ENCODE results near the gene CPT1B.
A peak's percentile ranks its signal among the peaks of the same experiment; 100 is the strongest.
"Not testable (repeated sequence)": the region's sequence is repeated elsewhere in the genome, so short reads cannot be mapped to it uniquely, and the experiment has no call there.

Gene CPT1B

DNA sequence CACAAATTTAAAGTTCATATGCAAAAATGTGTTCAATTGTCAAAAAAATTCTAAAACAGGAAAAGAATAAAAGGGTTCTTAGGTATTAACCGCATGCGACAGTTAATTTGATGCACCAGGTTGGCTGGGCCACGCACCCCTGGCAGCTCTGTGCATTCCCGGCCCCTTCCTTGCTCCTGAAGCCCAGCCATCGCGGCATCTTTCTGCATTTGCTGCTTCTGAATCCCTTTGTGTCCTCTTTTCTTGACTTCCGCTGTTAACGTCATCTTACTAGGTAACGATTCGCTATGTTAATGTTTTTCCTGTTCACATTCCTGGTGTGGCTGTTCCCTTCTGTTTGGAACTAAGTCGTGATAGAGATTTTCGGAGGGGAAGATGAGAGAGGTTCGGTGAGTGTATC lies 40.5 kb downstream of the CPT1B start:
- H3K36me3 ChIP-seq (ENCODE audit: control insufficient read depth, insufficient read depth, low read length, severe bottlenecking), result no peaks in the 10 kb centered on the region
- H3K4me1 ChIP-seq (ENCODE audit: control insufficient read depth, insufficient read depth, low read length), result peaks cover 53% of the 10 kb centered on the region
- DNase-seq (ENCODE audit: low read depth), result no peak
- peak overlapping the region; percentile 89 for H3K9ac ChIP-seq (ENCODE audit: low read length)
- no peaks in the 10 kb centered on the region for H3K9me3 ChIP-seq (ENCODE audit: control insufficient read depth, low read length)
- no peaks in the 10 kb centered on the region for H3K27me3 ChIP-seq (replicated peaks; ENCODE audit: control insufficient read depth, insufficient read depth, low read length)
- no peak overlapping the region for H3K4me3 ChIP-seq (ENCODE audit: low read length)

DNA sequence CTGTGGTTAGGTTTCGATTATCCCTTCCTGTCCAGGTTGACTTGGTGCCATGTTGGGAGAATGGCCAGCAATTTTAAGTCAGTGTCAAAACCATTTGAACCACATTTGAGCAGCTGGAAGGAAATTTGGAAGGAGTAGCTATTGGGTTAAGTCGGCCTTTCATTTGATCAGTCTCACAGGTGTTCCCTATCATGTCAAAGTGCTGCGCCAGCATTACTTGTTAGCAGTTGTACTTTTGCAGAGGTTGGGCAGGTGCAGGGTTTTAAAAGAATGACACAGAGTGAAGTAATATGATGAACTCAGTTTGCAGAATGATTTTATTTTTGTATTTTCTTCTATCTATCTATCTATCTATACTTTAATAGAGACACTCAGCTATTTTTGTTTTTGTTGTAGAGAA lies 42.0 kb downstream of the CPT1B start:
- no peak for DNase-seq (ENCODE audit: low read depth)
- Histone ChIP-seq H3K9me3 (ENCODE audit: control insufficient read depth, low read length) (no peaks in the 10 kb centered on the region), H3K4me1 (ENCODE audit: control insufficient read depth, insufficient read depth, low read length) (peaks cover 41% of the 10 kb centered on the region), H3K36me3 (ENCODE audit: control insufficient read depth, insufficient read depth, low read length, severe bottlenecking) (no peaks in the 10 kb centered on the region), H3K4me3 (ENCODE audit: low read length) (no peak overlapping the region), H3K27me3 (replicated peaks; ENCODE audit: control insufficient read depth, insufficient read depth, low read length) (no peaks in the 10 kb centered on the region), H3K9ac (ENCODE audit: low read length) (no peak overlapping the region)

DNA sequence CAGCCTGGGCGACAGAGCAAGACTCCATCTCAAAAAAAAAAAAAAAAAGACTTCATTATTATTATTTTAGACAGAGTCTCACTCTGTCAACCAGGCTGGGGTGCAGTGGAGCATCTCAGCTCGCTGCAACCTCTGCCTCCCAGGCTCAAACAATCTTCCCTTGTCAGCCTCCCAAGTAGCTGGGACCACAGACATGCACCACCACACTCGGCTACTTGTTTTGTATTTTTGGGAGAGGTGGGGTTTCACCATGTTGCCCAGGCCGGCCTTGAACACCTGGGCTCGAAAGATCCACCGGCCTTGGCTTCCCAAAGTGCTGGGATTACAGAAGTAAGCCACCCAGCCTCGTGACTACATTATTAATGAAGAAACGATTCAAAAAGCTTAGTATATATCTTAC lies 43.1 kb downstream of the CPT1B start:
- no peaks in the 10 kb centered on the region for H3K9me3 ChIP-seq (ENCODE audit: control insufficient read depth, low read length)
- H3K36me3 ChIP-seq (ENCODE audit: control insufficient read depth, insufficient read depth, low read length, severe bottlenecking), result no peaks in the 10 kb centered on the region
- peaks cover 34% of the 10 kb centered on the region for H3K4me1 ChIP-seq (ENCODE audit: control insufficient read depth, insufficient read depth, low read length)
- H3K27me3 ChIP-seq (replicated peaks; ENCODE audit: control insufficient read depth, insufficient read depth, low read length), result no peaks in the 10 kb centered on the region
- H3K4me3 ChIP-seq (ENCODE audit: low read length), result no peak overlapping the region
- no peak overlapping the region for H3K9ac ChIP-seq (ENCODE audit: low read length)
- no peak for DNase-seq (ENCODE audit: low read depth)

DNA sequence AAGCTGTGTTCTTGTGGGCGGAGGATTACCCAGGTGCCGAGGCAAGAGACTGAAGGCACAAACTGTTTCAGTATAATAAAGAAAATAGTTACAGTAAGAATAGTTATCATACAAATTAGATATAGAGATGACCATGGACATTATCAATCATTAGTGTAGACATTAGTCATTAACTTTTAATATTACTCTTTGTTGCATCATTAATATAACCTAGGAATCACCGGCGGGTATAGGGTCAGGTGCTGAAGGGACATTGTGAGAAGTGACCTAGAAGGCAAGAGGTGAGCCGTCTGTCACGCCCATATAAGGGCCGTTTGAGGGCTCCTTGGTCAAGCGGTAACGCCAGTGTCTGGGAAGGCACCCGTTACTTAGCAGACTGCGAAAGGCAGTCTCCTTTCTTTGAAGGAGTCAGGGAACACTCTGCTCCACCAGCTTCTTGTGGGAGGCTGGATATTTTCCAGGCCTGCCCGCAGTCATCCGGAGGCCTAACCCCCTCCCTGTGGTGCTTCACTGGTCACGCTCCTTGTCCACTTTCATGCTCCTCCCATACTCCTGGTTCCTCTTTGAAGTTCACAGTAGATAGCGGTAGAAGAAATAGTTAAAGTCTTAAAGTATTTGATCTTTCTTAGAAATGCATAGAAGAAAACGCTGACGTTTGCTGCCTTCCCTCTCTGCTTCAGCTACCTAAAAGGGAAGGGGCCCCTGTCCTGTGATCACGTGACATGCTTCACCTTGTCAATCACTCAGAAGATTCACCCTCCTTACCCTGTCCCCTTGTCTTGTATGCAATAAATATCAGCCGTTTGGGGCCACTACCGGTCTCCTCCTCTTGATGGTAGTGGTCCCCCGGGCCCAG lies 44.1 kb downstream of the CPT1B start:
- not testable (repeated sequence) for H3K4me3 ChIP-seq (ENCODE audit: low read length); H3K27me3 ChIP-seq (replicated peaks; ENCODE audit: control insufficient read depth, insufficient read depth, low read length); DNase-seq (ENCODE audit: low read depth); H3K9me3 ChIP-seq (ENCODE audit: control insufficient read depth, low read length); H3K9ac ChIP-seq (ENCODE audit: low read length); H3K36me3 ChIP-seq (ENCODE audit: control insufficient read depth, insufficient read depth, low read length, severe bottlenecking)
- peaks cover 27% of the 10 kb centered on the region for H3K4me1 ChIP-seq (ENCODE audit: control insufficient read depth, insufficient read depth, low read length)

DNA sequence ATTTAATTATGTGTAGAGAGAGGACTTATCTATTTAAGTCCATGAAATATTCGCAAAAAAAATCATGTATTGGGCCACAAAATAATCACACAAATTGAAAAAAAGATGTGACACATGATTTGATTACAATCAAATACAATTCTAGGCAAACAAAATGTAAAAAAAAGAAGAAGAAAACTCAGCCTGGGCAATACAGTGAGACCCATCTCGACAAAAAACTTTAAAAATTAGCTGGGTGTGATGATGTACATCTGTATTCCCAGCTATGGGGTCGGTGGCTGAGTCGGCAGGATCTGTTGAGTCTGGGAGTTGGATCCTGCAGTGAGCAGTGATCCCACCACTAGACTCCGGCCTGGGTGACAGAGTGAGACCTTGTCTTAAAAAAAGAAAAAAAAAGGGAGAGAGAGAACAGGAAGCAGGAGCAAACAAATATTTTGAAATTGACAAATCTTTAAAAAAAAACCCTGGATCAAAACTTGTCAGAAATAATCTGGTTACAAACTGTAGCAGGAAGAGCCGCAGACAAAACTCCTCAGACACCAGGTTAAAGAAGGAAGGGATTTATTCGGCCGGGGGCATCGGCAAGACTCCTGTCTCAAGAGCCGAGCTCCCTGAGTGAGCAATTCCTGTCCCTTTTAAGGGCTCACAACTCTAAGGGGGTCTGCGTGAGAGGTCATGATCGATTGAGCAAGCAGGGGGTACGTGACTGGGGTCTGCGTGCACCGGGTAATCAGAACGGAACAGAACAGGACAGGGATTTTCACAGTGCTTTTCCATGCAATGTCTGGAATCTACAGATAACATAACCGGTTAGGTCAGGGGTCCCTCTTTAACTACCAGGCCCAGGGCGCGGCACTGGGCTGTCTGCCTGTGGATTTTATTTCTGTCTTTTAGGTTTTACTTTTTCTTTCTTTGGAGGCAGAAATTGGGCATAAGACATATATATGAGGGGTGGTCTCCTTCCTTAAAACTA lies 45.1 kb downstream of the CPT1B start:
- no peak for DNase-seq (ENCODE audit: low read depth)
- H3K36me3 ChIP-seq (ENCODE audit: control insufficient read depth, insufficient read depth, low read length, severe bottlenecking), result no peaks in the 10 kb centered on the region
- H3K27me3 ChIP-seq (replicated peaks; ENCODE audit: control insufficient read depth, insufficient read depth, low read length), result no peaks in the 10 kb centered on the region
- peak overlapping the region; percentile 25 for H3K9ac ChIP-seq (ENCODE audit: low read length)
- H3K9me3 ChIP-seq (ENCODE audit: control insufficient read depth, low read length), result no peaks in the 10 kb centered on the region
- peaks cover 20% of the 10 kb centered on the region for H3K4me1 ChIP-seq (ENCODE audit: control insufficient read depth, insufficient read depth, low read length)
- H3K4me3 ChIP-seq (ENCODE audit: low read length), result no peak overlapping the region

DNA sequence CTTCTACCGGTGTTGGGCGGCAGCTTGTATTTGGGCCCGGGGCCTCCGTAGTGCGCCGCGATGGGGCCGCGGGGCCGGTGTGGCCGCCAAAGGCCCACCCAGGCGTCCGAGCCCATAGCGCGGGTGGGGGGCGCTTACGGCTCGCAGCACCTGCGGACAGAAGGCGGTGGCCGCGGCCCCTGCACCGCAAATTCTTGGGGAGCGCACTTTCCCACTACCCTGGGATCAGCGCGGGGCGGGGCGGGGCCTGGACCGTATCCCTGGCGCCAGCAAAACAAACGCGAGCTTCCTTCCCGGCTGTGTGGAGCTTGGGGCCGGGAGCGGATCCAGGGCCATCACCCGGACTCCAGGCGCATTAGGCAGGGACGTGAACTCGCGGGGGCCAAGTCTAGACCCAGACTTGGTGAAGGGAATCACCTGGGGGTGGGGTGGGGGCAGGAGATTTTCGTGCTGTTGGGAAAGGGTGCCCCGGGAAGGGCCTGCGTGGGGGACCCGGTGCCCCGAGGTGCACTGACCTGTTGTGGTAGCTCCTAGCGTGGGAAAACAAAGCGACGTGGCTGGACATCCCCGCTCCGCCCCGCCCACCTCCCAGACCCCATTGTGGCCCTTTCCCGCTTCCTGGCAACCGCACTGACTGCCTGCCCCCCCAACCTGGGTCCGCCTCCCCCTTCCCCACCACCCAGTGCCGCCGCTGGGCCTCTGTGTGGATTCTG lies 46.1 kb downstream of the CPT1B start:
- Histone ChIP-seq H3K9ac (ENCODE audit: low read length) (peak overlapping the region; percentile 89), H3K4me1 (ENCODE audit: control insufficient read depth, insufficient read depth, low read length) (peaks cover 20% of the 10 kb centered on the region), H3K4me3 (ENCODE audit: low read length) (peak overlapping the region; percentile 79), H3K9me3 (ENCODE audit: control insufficient read depth, low read length) (no peaks in the 10 kb centered on the region), H3K27me3 (replicated peaks; ENCODE audit: control insufficient read depth, insufficient read depth, low read length) (no peaks in the 10 kb centered on the region), H3K36me3 (ENCODE audit: control insufficient read depth, insufficient read depth, low read length, severe bottlenecking) (no peaks in the 10 kb centered on the region)
- DNase-seq (ENCODE audit: low read depth), result peak; percentile 83

DNA sequence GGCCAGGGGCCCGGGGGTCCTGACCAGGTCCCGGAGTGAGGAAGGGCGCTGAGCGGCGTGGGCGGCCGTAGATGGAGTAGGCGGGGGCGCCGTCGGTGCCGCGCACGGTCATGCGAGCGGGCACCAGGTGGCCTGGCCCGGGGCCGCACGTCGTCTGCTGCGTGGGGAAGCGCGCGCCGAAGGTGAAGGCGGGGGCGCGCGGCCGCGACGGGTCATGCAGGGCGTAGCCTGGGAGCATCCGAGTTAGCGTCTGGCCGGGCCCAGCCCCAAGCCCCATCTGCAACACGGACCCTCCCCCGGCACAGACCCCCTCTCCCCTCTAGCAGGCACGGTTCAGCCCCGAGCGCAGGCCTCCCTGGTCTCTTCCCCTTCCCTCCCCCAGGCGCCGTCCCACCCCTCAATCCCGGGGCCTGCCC lies 46.7 kb downstream of the CPT1B start:
- Histone ChIP-seq H3K4me1 (ENCODE audit: control insufficient read depth, insufficient read depth, low read length) (peaks cover 26% of the 10 kb centered on the region), H3K36me3 (ENCODE audit: control insufficient read depth, insufficient read depth, low read length, severe bottlenecking) (no peaks in the 10 kb centered on the region), H3K9me3 (ENCODE audit: control insufficient read depth, low read length) (no peaks in the 10 kb centered on the region), H3K27me3 (replicated peaks; ENCODE audit: control insufficient read depth, insufficient read depth, low read length) (no peaks in the 10 kb centered on the region), H3K4me3 (ENCODE audit: low read length) (peak overlapping the region; percentile 79), H3K9ac (ENCODE audit: low read length) (peak overlapping the region; percentile 89)
- peak; percentile 40 for DNase-seq (ENCODE audit: low read depth)

DNA sequence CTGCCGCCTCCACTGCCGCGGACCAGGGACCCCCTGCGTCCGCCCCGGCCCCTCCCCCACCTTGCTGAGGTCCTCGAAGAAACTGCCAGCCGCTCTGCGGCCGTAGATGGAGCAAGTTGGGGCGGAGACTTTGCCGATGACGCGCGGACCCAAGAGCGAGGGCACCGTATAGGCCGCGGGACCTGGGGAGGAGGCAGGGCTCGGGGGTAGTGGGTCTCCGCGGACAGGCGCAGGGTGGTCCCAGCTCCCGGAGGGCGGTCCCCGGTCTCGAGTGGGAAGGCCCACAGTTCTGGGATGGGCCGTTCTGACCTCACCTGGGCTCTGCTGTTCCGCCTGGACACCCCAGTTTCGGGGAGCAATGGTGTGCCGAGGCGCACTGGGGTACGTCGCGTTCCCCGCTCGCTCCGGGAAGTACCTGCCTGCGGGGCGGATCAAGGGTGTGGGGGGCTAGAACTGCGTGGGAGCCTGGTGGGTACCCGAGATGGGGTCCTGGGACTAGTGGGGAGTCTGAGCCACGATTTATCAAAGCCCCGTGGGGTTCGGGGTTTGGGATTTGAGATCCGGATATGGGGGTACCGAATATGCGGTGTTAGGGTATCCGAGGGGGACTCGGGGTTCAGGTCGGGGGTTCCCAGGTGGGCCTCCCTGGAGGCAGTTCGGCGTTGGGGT lies 47.2 kb downstream of the CPT1B start:
- no peaks in the 10 kb centered on the region for H3K9me3 ChIP-seq (ENCODE audit: control insufficient read depth, low read length)
- peak; percentile 79 for DNase-seq (ENCODE audit: low read depth)
- no peaks in the 10 kb centered on the region for H3K36me3 ChIP-seq (ENCODE audit: control insufficient read depth, insufficient read depth, low read length, severe bottlenecking)
- H3K4me1 ChIP-seq (ENCODE audit: control insufficient read depth, insufficient read depth, low read length), result peaks cover 26% of the 10 kb centered on the region
- peak overlapping the region; percentile 79 for H3K4me3 ChIP-seq (ENCODE audit: low read length)
- peak overlapping the region; percentile 89 for H3K9ac ChIP-seq (ENCODE audit: low read length)
- H3K27me3 ChIP-seq (replicated peaks; ENCODE audit: control insufficient read depth, insufficient read depth, low read length), result no peaks in the 10 kb centered on the region

DNA sequence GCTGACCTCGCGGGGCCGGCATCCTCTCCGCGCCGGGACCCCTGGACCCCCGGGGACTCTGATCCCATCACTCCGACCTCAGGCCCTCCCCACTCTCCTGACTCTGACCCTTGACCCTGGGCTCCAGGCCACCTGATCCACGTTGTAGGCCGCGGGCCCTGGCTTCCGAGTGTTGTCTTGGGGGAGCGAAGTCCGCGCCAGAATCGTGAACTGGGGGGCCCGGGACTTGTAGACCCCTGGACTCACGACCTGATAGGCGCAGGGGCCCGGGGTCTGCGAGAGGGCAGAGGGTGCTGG lies 47.7 kb downstream of the CPT1B start:
- Histone ChIP-seq H3K9ac (ENCODE audit: low read length) (peak overlapping the region; percentile 89), H3K4me3 (ENCODE audit: low read length) (peak overlapping the region; percentile 79), H3K9me3 (ENCODE audit: control insufficient read depth, low read length) (no peaks in the 10 kb centered on the region), H3K27me3 (replicated peaks; ENCODE audit: control insufficient read depth, insufficient read depth, low read length) (no peaks in the 10 kb centered on the region), H3K4me1 (ENCODE audit: control insufficient read depth, insufficient read depth, low read length) (peaks cover 26% of the 10 kb centered on the region), H3K36me3 (ENCODE audit: control insufficient read depth, insufficient read depth, low read length, severe bottlenecking) (no peaks in the 10 kb centered on the region)
- no peak for DNase-seq (ENCODE audit: low read depth)

DNA sequence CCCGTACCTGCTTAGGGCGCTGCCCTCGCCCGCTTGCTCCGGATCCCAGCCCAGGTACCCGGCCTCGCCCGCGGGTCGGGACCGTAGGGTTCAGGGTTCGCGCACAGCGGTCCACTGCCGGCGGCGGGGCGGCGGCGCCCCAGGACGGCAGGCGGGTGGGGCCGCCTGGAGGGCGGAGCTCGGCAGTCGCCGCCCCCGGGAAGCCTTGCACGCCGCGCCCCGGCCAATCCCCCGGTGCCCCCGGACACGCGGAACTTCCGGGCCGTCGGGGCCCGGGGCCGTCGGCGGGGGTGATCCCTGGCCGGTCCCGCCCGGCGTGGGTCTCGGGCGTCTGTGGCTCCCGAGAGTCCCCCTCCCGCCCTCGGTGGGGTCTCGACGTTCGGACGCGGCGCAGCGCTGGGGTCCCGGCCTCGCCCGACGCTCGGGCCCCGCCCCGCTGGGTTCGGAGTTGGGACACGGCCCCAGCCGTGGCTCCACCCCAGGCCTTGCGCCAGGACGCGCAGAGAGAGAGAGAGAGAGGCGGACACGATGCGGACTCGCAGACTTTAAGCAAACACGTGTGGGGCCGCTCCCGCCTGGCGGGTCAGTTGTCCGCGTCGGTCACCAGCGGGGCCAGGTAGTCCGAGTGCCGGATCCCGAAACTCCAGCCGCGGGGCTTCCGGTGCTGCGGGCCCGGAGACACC lies 48.2 kb downstream of the CPT1B start, which contains the start of gene TYMP:
TYMP (minus strand) TSS at position 116 of the 683 bp plus-strand sequence. CDS start 303 bp downstream, outside the sequence.
- peak; percentile 73 for DNase-seq (ENCODE audit: low read depth)
- peak within 1 kb of the TSS; percentile 79 for H3K4me3 ChIP-seq (ENCODE audit: low read length)
- no peaks in the 10 kb centered on the region for H3K36me3 ChIP-seq (ENCODE audit: control insufficient read depth, insufficient read depth, low read length, severe bottlenecking)
- H3K9ac ChIP-seq (ENCODE audit: low read length), result peak within 1 kb of the TSS; percentile 89
- H3K27me3 ChIP-seq (replicated peaks; ENCODE audit: control insufficient read depth, insufficient read depth, low read length), result no peaks in the 10 kb centered on the region
- H3K9me3 ChIP-seq (ENCODE audit: control insufficient read depth, low read length), result no peaks in the 10 kb centered on the region
- peaks cover 26% of the 10 kb centered on the region for H3K4me1 ChIP-seq (ENCODE audit: control insufficient read depth, insufficient read depth, low read length)
